ENCODE data around the gene MRPS2.

Gene MRPS2

DNA sequence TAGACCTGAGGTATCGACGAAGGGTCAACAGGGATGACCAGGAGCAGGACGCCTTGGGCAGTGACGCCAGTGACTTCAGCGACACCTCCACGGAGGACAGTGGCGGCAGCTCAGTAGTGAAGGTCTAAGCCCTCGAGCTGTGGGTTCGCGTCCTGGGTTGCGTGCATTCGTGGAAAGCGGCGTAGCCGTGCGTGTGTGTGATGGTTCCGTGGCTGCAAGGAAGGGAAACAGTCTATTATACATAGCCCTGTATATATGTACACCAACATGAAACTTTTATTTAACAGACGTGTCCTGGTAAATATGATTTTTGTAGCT lies 12.5 kb upstream of the MRPS2 start:
- TF ChIP-seq, protein P1, sequence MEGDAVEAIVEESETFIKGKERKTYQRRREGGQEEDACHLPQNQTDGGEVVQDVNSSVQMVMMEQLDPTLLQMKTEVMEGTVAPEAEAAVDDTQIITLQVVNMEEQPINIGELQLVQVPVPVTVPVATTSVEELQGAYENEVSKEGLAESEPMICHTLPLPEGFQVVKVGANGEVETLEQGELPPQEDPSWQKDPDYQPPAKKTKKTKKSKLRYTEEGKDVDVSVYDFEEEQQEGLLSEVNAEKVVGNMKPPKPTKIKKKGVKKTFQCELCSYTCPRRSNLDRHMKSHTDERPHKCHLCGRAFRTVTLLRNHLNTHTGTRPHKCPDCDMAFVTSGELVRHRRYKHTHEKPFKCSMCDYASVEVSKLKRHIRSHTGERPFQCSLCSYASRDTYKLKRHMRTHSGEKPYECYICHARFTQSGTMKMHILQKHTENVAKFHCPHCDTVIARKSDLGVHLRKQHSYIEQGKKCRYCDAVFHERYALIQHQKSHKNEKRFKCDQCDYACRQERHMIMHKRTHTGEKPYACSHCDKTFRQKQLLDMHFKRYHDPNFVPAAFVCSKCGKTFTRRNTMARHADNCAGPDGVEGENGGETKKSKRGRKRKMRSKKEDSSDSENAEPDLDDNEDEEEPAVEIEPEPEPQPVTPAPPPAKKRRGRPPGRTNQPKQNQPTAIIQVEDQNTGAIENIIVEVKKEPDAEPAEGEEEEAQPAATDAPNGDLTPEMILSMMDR (IDR thresholded peaks at IDR 0.05; ENCODE audit: low read depth, low read length) = no peak

DNA sequence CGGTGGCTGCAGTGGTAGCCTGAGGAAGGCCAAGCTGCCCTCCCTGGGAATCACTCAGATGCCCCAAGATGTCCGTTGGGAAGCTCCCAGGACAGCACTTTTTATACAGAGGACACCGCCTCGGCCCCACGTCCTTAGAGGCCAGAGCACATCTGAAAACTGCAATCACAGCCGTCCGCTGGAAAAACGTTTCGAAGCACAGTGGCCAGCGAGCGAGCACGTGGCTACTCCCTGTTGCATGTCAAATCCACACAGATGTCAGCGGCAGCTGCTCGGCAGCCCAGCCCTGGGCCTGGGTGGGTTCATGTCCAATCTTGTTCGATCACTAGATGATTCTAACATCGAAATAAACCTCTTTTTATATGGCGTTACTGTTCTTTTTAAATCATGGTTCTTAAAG lies 12.0 kb upstream of the MRPS2 start:
- TF ChIP-seq, protein P1 (IDR thresholded peaks at IDR 0.05; ENCODE audit: low read depth, low read length) = no peak

More for the DNA sequence above, 12.5 kb upstream of the MRPS2 start:
- no peak for DNase-seq (ENCODE audit: extremely low read depth, low read depth)

DNA sequence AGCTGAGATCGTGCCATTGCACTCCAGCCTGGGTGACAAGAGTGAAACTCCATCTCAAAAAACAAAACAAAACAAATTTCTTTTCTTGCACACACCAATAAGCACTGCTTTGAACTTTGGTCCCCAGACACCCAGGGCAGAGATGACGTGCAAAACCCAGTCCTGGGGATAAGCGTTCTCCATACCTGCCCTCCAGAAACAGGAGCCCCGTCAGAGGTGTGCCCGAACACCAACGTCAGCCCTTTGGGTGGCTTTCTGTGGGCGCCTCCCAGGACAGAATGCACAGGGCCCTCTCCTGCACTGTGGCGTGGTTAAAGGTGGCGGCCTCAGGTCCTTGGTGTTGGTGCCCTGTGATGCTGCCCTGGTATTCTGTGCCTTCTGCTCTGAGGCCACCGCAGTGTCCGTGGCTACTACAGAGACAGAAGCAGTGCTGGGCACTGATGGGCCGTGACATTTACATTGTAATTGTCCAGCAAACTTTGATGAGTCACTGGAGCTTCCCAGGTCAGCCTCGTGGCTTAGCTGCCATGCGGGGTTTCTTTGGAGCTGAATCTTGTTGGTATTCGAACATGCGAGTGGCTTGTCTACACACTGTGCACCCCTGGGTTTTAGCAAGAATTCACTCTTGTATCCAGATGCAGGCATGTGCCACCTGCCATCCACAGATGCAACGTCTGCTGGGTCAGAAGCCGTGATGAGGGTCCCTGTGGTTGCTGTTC lies 11.1 kb upstream of the MRPS2 start:
- TF ChIP-seq, protein P1 (IDR thresholded peaks at IDR 0.05; ENCODE audit: low read depth, low read length) = no peak
- DNase-seq (ENCODE audit: extremely low read depth, low read depth) = no peak

More for the DNA sequence above, 12.0 kb upstream of the MRPS2 start:
- no peak for DNase-seq (ENCODE audit: extremely low read depth, low read depth)

DNA sequence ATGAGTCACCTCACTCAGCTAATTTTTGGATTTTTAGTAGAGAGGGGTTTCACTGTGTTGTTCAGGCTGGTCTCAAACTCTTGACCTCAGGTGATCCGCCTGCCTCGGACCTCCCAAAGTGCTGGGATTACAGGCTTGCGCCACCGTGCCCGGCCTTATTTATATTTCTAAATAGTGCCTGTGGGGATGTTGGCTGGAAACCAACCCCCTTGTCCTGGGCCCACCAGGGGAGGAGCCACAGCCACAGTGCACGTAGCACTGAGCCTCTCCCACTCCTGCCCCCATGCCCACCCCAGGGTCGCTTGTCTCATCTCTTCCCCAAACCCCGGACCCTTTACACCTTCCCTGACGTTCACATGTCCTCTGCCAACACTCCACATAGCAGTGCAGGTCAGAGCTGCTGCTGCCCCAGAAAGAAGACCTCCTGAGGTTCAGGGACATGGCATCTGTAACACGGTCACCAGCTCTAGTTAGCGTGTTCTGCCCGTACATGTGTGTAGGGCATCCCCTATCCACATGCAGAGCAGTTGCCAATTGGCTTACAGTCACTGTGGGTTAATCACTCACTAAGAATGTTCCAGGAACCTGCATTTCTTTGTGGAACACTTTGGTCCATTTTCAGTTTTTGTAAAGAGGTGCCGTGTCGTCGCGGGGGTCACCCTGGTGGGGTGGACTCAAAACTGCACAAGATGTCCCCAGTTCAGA lies 10.2 kb upstream of the MRPS2 start:
- TF ChIP-seq, protein P1 (IDR thresholded peaks at IDR 0.05; ENCODE audit: low read depth, low read length) = no peak
- no peak for DNase-seq (ENCODE audit: extremely low read depth, low read depth)

DNA sequence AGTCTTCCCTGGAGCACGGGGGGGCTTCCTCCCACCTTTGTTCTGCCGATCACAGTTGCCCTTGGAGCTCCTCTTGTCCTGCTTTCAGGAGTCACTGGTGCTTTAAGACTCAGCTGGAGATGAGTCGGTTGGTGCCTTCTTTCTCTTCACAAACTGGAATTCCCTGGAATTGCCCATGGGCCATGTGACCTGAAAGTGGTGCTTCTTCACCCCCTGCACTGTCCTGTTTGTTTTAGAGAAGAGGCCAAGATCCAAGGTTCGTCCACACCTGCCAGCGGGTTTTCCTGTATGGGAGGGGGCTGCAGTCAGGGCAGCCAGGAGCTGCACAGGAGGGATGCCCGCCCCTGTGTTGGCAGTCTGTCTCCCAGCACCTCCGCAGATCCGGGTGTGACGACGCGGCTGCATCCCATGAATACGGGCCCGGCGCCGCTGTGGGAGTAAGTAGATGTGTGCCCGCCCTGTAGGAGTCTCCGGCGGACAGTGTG lies 9.5 kb upstream of the MRPS2 start:
- TF ChIP-seq, protein P1 (IDR thresholded peaks at IDR 0.05; ENCODE audit: low read depth, low read length) = no peak
- no peak for DNase-seq (ENCODE audit: extremely low read depth, low read depth)

DNA sequence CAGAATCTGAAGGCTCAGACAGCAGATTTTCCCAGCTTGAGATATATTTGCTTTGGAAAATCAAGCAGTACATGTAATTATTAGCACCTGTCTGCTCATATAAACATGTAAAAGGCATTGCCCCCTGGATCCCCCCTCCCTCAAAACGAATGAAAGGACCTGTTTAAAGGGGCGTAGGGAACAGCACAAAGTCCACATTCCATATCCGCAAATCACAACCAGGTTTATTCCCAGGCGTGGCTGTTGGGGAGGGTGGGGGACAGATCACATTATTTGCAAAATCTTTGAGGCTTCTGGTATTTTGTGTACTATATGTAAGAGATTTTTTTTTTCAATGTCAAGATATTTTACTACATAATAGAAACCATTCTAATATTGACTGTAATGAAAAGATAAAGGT lies 8.7 kb upstream of the MRPS2 start:
- TF ChIP-seq, protein P1 (IDR thresholded peaks at IDR 0.05; ENCODE audit: low read depth, low read length) = no peak
- DNase-seq (ENCODE audit: extremely low read depth, low read depth) = no peak

All from AG09319 (cell line).